Effector memory CD8-positive, alpha-beta T cell (primary cell): ENCODE results near the gene TBC1D22A.

Source experiments
- ATAC-seq: fragments of 150-1000 bp; cut with Tn5 transposase; replicated peaks from 2 replicates; pipeline ENCODE4 v1.10.0; 2021; ENCODE audit warnings: mild to moderate bottlenecking, moderate library complexity
- DNase-seq, 3 experiments: peaks; one replicate each; pipeline ENCODE4 v3.0.0; 2021
- H3K27ac Mint-ChIP-seq, 2 donors: one replicate each; pipeline ENCODE4 v1.8.0; 2022; ENCODE audit warnings: mild to moderate bottlenecking in 2 of 2, mixed read lengths in 2 of 2, moderate library complexity in 2 of 2
- H3K27me3 Mint-ChIP-seq, 2 donors: one replicate each; pipeline ENCODE4 v1.8.0; 2022; ENCODE audit warnings: mixed read lengths in 2 of 2
- H3K36me3 Mint-ChIP-seq: one replicate; pipeline ENCODE4 v1.8.0; 2022; ENCODE audit warnings: mild to moderate bottlenecking, moderate library complexity, mixed read lengths; ENCODE audit not compliant: insufficient read depth
- H3K4me1 Mint-ChIP-seq, 2 donors: one replicate each; pipeline ENCODE4 v1.8.0; 2022; ENCODE audit warnings: low read depth in 2 of 2, mixed read lengths in 2 of 2
- H3K4me3 Mint-ChIP-seq, 2 donors: one replicate each; pipeline ENCODE4 v1.8.0; 2022; ENCODE audit warnings: mild to moderate bottlenecking in 2 of 2, mixed read lengths in 2 of 2, moderate library complexity in 2 of 2
- H3K9me3 Mint-ChIP-seq, 2 donors: one replicate each; pipeline ENCODE4 v1.8.0; 2022; ENCODE audit warnings: mixed read lengths in 2 of 2

TBC1D22A gene

DNA sequence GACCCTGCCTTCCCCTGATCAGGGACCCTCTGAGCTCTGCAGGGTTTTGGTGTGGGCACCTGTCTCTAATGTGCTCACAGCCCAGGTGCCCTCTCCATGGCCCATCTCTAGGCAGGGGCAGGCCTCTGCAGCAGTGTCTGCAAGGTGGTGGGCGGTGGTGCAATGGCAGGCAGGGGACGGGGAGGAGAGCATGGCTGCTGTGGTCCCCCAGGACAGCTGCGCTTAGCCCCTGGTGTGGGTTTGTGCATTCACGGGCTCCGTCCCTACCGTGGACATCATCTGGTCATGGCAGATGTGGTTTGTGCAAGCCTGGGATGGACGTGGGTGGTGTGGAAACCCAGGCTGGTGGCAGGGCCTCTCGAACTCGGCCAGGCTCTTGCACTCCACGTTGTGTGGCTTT, 443.1 kb downstream of the TBC1D22A start:
- Mint-ChIP-seq H3K27me3 (peaks cover 0 to 31% of the 10 kb centered on the region in 2 donors), H3K27ac (no peak overlapping the region), H3K4me1 (no peaks in the 10 kb centered on the region), H3K9me3 (no peaks in the 10 kb centered on the region), H3K36me3 (peaks cover 3% of the 10 kb centered on the region), H3K4me3 (no peak overlapping the region)
- DNase-seq (no peak), ATAC-seq (no peak)

DNA sequence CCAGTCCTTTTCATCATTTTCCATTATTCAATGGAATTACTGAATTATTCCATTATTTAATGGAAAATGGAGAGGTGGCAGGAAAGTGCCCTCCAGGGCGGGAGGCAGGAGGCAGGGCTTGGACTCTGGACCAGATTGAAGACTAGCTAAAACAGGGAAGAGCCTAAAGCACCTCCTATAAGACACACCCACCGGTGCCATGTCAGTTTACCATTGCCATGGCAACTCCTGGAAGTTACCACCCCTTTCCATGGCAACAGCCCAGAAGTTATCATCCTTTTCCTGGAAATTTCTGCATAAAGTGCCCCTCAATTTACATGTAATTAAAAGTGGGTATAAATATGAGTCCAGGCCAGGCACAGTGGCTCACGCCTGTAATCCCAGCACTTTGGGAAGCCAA, 443.7 kb downstream of the TBC1D22A start:
- H3K27ac Mint-ChIP-seq: no peak overlapping the region
- no peak for ATAC-seq

DNA sequence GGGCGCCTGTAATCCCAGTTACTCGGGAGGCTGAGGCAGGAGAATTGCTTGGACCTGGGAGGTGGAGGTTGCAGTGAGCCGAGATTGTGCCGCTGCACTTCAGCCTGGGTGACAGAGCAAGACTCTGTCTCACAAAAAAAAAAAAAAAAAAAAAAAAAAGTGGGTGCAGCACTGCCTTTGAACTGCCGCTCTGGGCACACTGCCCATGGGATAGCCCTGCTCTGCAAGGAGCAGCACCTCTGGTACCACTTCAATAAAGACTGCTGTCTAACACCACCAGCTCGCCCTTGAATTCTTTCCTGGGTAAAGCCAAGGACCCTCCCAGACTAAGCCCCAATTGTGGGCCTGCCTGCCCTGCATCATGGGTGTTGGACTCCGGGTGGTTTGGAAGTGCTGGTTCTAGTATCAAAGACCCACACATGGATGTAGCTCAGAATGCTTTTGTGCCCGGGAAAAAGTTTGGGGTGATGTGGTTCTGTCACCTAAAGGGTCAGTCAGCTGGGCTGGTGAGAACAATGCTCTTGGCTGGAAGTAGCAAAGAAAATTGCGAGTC, 444.3 kb downstream of the TBC1D22A start:
- Mint-ChIP-seq H3K4me3 (no peak overlapping the region), H3K4me1 (no peaks in the 10 kb centered on the region), H3K36me3 (peaks cover 3% of the 10 kb centered on the region), H3K27ac (no peak overlapping the region), H3K27me3 (peaks cover 0 to 26% of the 10 kb centered on the region in 2 donors), H3K9me3 (no peaks in the 10 kb centered on the region)
- no peak for ATAC-seq
- DNase-seq: no peak

More for the DNA sequence above, 443.7 kb downstream of the TBC1D22A start:
- Mint-ChIP-seq H3K36me3 (peaks cover 3% of the 10 kb centered on the region), H3K4me3 (no peak overlapping the region), H3K27me3 (peaks cover 0 to 26% of the 10 kb centered on the region in 2 donors), H3K4me1 (no peaks in the 10 kb centered on the region), H3K9me3 (no peaks in the 10 kb centered on the region)
- DNase-seq: no peak

DNA sequence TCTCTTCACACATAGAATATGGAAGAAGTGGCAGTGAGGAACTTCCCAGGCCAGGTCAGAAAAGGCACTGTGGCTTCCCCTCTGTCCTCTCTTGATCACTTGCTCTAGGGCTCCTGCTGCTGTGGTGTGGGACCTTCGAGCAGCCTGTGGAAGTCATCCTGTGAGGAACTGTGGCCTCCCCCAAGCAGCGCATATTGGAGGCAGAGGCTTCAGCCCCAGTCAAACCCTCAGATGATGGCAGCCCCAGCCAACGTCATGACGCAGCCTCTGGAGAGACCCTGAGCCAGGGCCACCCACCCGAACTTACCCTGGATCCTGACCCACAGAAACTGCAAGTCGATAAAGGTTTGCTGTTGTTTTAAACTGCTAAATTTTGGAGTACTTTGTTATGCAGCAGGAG, 444.9 kb downstream of the TBC1D22A start:
- DNase-seq: no peak
- no peaks in the 10 kb centered on the region for H3K9me3 Mint-ChIP-seq

DNA sequence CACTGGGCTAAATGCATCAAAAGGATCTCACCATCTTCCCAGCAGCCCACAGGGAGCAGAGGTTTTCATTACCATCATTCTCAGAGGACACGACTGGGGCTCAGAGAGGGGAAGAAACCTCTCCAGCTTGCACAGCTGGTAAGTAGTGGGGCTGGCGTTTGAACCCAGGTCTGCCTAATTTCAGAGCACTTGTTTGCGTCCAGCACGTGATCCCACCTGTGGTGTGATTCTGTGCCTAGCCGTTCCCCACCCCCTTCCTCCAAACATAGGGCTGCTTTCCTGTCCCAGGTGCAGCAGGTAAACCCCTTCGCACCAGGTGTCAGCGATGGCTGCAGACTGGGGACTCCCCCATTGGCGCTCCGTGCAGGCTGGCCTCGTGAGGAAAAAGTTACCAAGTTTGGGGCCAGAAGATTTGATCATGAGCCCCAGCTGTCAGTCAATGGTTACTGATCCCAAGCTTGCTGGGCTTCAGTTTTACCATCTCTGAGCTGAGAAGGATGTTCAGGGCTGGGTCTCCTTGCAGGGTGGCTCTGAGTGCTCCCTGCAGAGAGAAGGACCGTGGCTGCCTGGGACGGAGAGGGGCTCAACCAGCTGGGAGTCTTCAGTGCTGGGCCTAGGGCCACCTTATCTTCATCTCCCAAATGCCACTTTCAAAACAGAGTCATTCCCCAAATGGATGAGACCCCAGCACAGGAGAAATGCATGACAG, 445.6 kb downstream of the TBC1D22A start:
- Mint-ChIP-seq H3K27ac (no peak overlapping the region), H3K4me3 (no peak overlapping the region), H3K36me3 (peaks cover 3% of the 10 kb centered on the region), H3K9me3 (no peaks in the 10 kb centered on the region), H3K4me1 (no peaks in the 10 kb centered on the region), H3K27me3 (peaks cover 0 to 26% of the 10 kb centered on the region in 2 donors)
- ATAC-seq (no peak), DNase-seq (no peak)

More for the DNA sequence above, 444.9 kb downstream of the TBC1D22A start:
- H3K4me3 Mint-ChIP-seq: no peak overlapping the region
- ATAC-seq: no peak
- peaks cover 3% of the 10 kb centered on the region for H3K36me3 Mint-ChIP-seq
- H3K27me3 Mint-ChIP-seq: peaks cover 0 to 26% of the 10 kb centered on the region in 2 donors
- H3K27ac Mint-ChIP-seq: no peak overlapping the region
- H3K4me1 Mint-ChIP-seq: no peaks in the 10 kb centered on the region

DNA sequence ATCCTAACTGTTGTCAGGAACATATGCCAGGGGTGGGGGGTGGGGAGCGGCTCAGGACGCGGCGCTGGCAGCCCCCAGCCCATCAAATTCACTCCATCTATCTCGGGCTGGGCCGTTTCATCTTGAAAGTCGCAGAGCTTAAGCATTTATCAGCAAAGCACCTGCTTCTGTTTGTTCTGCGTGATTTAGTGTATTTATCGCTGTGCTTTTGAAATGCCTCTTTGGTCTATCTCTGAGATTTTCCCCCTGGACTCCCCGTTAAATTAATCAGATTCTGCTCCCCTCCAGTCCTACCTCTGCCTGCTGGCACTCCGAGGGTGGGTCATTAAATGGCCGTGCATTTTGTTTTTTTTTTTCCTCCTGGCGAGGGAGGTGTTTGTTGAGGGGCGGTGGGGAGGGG, 446.2 kb downstream of the TBC1D22A start:
- DNase-seq (no peak), ATAC-seq (no peak)
- Mint-ChIP-seq H3K36me3 (peaks cover 3% of the 10 kb centered on the region), H3K9me3 (no peaks in the 10 kb centered on the region), H3K27ac (no peak overlapping the region), H3K4me3 (no peak overlapping the region), H3K4me1 (peaks cover 0 to 3% of the 10 kb centered on the region in 2 donors), H3K27me3 (peaks cover 0 to 22% of the 10 kb centered on the region in 2 donors)

DNA sequence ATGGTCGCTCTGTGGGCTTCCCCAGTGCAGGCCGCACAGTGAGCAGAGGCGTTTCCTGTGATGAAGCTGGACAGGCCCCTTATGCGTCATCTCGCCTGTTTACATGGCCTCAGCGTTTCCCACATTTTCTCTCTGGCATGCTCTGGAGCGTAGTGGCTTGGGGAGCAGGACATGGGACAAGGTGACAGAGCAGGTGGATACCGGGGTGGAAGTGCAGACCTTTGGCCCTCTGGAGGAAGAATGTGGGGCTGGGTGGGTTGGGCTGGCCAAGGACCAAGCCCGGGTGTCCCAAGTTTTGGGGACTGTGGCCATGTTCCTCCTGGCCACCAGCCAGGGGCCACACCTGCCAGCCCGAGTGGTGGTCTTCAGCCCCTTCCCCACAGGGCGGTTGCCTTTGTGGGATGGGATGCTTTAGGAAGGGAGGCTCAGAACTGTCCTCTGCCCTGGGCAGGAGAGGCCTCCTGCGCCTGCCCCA, 446.6 kb downstream of the TBC1D22A start:
- peaks cover 0 to 18% of the 10 kb centered on the region in 2 donors for H3K27me3 Mint-ChIP-seq
- H3K9me3 Mint-ChIP-seq: no peaks in the 10 kb centered on the region
- H3K4me1 Mint-ChIP-seq: peaks cover 0 to 4% of the 10 kb centered on the region in 2 donors
- DNase-seq: no peak
- ATAC-seq: no peak
- no peak overlapping the region for H3K27ac Mint-ChIP-seq
- H3K4me3 Mint-ChIP-seq: no peak overlapping the region
- H3K36me3 Mint-ChIP-seq: peaks cover 3% of the 10 kb centered on the region

DNA sequence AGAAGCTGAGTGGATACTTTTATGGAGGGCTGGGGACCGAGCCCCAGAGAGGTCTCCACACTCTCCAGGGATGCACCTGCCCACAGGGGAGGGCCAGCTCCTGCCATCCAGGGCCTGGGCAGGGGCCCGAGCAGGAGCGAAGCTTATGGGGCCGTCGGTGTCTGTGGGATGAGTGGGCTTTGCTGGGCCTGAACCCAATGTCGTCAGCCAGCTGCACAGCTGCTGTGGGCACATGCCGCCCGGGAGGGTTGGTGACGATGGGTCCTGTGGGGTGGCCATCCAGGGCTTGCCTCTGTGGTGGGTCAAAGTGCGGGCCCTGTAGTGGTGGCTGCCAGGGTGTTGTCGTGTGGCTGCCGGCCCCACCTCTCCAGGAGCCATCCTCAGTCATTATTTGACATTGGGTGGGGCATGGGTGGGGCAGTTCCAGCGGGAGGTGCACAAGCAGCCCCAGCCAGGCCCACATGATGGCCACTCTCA, 447.1 kb downstream of the TBC1D22A start:
- no peak overlapping the region for H3K4me3 Mint-ChIP-seq
- no peak for DNase-seq

DNA sequence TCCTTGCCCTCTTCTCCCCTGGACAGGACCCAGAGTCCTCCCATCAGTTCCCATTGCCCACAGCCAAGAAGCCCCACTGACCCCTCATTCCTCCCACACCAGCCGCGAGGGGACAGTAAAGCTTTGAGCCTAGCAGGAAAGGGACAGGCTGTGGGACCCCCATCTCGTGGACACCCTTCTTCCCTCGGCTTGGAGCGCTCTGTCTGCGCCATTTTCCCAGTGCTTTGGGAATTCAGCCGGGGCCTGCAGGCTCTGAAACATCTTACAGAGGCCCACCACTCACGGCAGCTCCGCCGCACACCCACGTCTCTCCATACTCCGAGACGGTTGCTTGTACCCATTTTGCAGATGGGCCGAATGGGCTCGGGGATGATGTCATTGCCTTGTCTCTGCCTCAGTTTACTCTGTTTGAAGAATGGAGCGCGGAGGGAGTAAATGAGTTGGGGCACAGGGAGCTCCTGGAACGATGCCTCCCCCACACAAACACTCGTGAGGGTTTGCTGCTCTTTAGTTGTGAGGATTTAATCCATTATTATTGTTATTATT, 447.7 kb downstream of the TBC1D22A start:
- Mint-ChIP-seq H3K36me3 (peaks cover 3% of the 10 kb centered on the region), H3K9me3 (no peaks in the 10 kb centered on the region), H3K4me3 (no peak overlapping the region), H3K27me3 (peaks cover 0 to 7% of the 10 kb centered on the region in 2 donors), H3K27ac (peak overlapping the region in 1 of 2 donors; percentile 46), H3K4me1 (peaks cover 0 to 4% of the 10 kb centered on the region in 2 donors)
- ATAC-seq (no peak), DNase-seq (no peak)

More for the DNA sequence above, 447.1 kb downstream of the TBC1D22A start:
- Mint-ChIP-seq H3K27ac (no peak overlapping the region), H3K27me3 (peaks cover 0 to 13% of the 10 kb centered on the region in 2 donors), H3K9me3 (no peaks in the 10 kb centered on the region), H3K36me3 (peaks cover 3% of the 10 kb centered on the region), H3K4me1 (peaks cover 0 to 4% of the 10 kb centered on the region in 2 donors)
- no peak for ATAC-seq

DNA sequence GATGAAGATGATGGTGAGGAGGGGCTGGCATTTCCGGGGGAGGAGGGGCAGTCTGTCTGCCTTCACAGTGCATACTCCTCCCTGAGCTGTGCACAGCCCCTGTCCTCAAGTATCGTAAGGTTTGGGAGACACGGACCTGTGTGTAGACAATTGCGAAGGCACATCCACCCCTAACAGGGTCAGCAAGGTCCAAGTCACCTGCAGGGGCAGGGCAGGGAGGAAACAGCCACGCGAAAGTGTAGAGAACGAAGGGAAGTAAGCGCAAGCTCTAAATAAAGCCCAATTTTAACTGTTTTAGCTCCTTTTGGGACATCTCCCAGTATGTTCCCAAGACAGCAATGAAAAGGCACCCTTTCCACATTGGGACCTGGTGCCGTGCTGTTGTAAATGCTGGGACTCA, 448.2 kb downstream of the TBC1D22A start:
- Mint-ChIP-seq H3K4me3 (no peak overlapping the region), H3K9me3 (no peaks in the 10 kb centered on the region), H3K27ac (no peak overlapping the region), H3K27me3 (peaks cover 0 to 2% of the 10 kb centered on the region in 2 donors), H3K36me3 (peaks cover 3% of the 10 kb centered on the region), H3K4me1 (peaks cover 0 to 4% of the 10 kb centered on the region in 2 donors)
- DNase-seq: no peak
- ATAC-seq: no peak

DNA sequence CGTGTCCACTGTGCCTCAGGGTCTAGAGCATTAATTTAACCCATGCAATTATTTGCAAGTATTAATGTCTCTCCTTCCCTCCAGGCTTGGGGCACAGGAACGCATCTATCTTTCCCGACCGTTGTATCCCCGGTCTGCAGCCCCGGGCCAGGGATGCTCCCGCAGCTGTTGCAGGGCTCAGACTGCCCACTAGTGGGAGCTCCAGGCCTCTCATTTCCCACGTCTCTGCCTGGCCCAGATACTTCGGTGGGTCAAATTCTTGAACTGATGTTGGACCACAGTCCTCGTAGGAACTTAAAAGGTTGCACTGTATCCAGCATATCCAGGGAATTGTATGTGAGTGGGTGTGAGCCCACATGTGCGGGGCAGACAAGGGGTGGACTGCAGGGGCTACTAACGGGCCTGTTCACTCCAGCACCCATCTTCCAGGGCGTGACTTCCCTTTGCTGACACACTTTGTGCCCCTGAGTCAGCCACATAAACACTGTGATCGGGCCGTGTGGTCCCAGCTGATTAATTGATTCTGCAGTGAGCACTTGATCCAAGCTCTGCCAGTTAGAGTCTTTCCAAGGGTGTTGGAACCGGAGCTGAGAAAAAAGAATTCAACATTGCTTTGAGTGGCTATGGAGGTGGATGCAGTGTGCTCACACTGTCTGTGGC, 451.3 kb downstream of the TBC1D22A start:
- ATAC-seq (peak; percentile 47), DNase-seq (peak; percentile 20 to 41 (median 28))
- Mint-ChIP-seq H3K9me3 (no peaks in the 10 kb centered on the region), H3K4me3 (no peak overlapping the region), H3K27me3 (peaks cover 0 to 6% of the 10 kb centered on the region in 2 donors), H3K4me1 (peaks cover 0 to 4% of the 10 kb centered on the region in 2 donors), H3K36me3 (peaks cover 4% of the 10 kb centered on the region), H3K27ac (no peak overlapping the region)

DNA sequence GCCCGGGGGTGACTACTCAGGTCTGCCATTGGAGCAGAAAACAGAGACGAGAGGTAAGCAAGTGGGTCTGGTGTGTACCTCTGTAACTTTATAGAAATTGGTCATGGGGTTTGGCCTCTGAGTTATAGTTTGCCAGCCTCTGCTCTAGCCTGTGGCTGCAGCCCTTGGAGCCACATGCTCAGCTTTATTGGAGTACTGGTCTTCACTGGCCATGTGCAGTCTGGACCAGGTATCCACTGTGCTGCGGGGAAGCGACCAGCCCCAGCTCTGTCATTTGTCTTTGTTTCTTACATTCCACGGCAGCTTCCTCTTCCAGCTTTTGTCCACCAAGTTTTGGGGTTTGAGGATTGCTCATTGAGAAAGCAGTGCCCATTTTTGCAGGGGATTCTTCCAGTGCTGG, 453.4 kb downstream of the TBC1D22A start:
- H3K4me3 Mint-ChIP-seq: no peak overlapping the region
- peaks cover 3% of the 10 kb centered on the region for H3K36me3 Mint-ChIP-seq
- H3K27ac Mint-ChIP-seq: no peak overlapping the region
- H3K4me1 Mint-ChIP-seq: peaks cover 0 to 4% of the 10 kb centered on the region in 2 donors
- no peak for DNase-seq
- no peaks in the 10 kb centered on the region for H3K9me3 Mint-ChIP-seq
- no peak for ATAC-seq
- peaks cover 0 to 6% of the 10 kb centered on the region in 2 donors for H3K27me3 Mint-ChIP-seq

DNA sequence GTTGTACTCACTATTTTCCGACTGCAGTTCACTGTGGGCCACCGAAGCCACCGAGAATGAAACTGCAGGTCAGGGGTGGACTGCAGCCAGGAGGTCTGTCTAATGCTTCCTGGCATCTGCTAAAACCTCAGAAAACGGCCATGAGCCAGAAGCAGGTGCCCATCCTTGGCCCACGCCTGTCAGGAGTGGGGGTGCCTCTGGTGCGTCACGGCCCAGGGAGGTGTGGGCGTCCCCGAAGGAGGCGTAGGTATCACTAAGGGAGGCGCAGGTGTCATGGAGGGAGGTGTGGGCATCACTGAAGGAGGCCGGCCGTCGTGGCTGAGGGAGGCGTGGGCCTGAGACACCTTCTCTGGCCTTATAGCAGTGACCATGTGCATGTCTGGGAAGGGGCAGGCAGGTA, 456.2 kb downstream of the TBC1D22A start:
- Mint-ChIP-seq H3K27me3 (peaks cover 0 to 6% of the 10 kb centered on the region in 2 donors), H3K9me3 (no peaks in the 10 kb centered on the region), H3K36me3 (peaks cover 7% of the 10 kb centered on the region), H3K27ac (no peak overlapping the region), H3K4me3 (no peak overlapping the region), H3K4me1 (peaks cover 0 to under 1% of the 10 kb centered on the region in 2 donors)
- no peak for ATAC-seq
- no peak for DNase-seq
